HCT116 (cell line): Measurements from ENCODE around the gene SYTL2. TPM values are rescaled to one million over a fixed set of nuclear protein-coding genes. Genes with fewer than 3 reads are reported as not detected.
A peak's percentile ranks its signal among the peaks of the same experiment; 100 is the strongest.

Source experiments
- ATAC-seq: fragments of 200-7000 bp; cut with Tn5 transposase; 2 replicates; pipeline ENCODE4 v1.9.1; 2020; ENCODE audit warnings: mild to moderate bottlenecking, moderate library complexity
- BruUV-seq: library from RNA; stranded (reverse); fragments of 400-500 nt; replicated peaks from 2 replicates; lab custom pipeline; 2021; lab: Mats Ljungman, UMichigan
- CTCF ChIA-PET: fragments of 300-600 bp; sonication (Branson Sonifier 250); formaldehyde crosslinking; loops from one replicate; lab custom pipeline; 2021; ENCODE audit warnings: antibody characterized with exemption; lab: Charles Lee
- POLR2A ChIA-PET: fragments of 300-600, 350-600 bp; sonication (Branson Sonifier 250); formaldehyde crosslinking; loops from one replicate; lab custom pipeline; 2021; ENCODE audit warnings: antibody characterized with exemption; lab: Charles Lee
- RAD21 ChIA-PET, 2 experiments: fragments of 300-600 bp; sonication (Branson Sonifier 250); formaldehyde crosslinking; loops; one replicate each; lab custom pipeline; 2023; ENCODE audit warnings: low total read pairs in 2 of 2; ENCODE audit not compliant: uncharacterized antibody in 2 of 2, unreplicated experiment in 2 of 2, low non-redundant PET in 1 of 2; lab: Charles Lee
- DNase-seq: peaks from one replicate; pipeline ENCODE4 v3.0.0-alpha.2; 2010; ENCODE audit warnings: low read depth, low spot score
- H2AFZ ChIP-seq: fragments of 200-600 bp; shearing (Covaris generic), sonication (generic); 2 replicates; pipeline ENCODE4 v1.6.1; 2017; ENCODE audit warnings: low read depth, mixed run types, mixed read lengths, antibody characterized with exemption, low read length; ENCODE audit not compliant: poor library complexity, severe bottlenecking
- H3K27ac ChIP-seq: 2 replicates; pipeline ENCODE4 v1.5.1; 2012; ENCODE audit warnings: low read depth, low read length
- H3K27me3 ChIP-seq: fragments of 200-600 bp; sonication (generic); 2 replicates; pipeline ENCODE4 v1.6.1; 2016; ENCODE audit warnings: mixed run types, low read length, mixed read lengths; ENCODE audit not compliant: insufficient read depth
- H3K36me3 ChIP-seq, 2 experiments: fragments of 200-500 bp in 1 of 2; fragments of 200-600 bp in 1 of 2; sonication (Bioruptor generic) in 1 of 2; sonication (generic) in 1 of 2; 2 replicates each; pipeline versions ENCODE4 v1.5.1 to v1.6.1; 2014 to 2016; ENCODE audit warnings: low read length in 2 of 2, inconsistent platforms in 1 of 2, mixed read lengths in 1 of 2, mixed run types in 1 of 2; ENCODE audit not compliant: insufficient read depth in 2 of 2, control insufficient read depth in 1 of 2
- H3K4me1 ChIP-seq, 2 experiments: fragments of 200-600 bp in 1 of 2; sonication (generic) in 1 of 2; 2 replicates each; pipeline versions ENCODE4 v1.5.1 to v1.6.1; 2012 to 2017; ENCODE audit warnings: low read length in 2 of 2, inconsistent platforms in 1 of 2, mild to moderate bottlenecking in 1 of 2, mixed read lengths in 1 of 2, mixed run types in 1 of 2, moderate library complexity in 1 of 2; ENCODE audit not compliant: insufficient read depth in 2 of 2, control insufficient read depth in 1 of 2
- H3K4me2 ChIP-seq: fragments of 200-600 bp; sonication (generic); 2 replicates; pipeline ENCODE4 v1.6.1; 2017; ENCODE audit warnings: mixed run types, low read length, mixed read lengths
- H3K4me3 ChIP-seq, 2 experiments: fragments of 200-600 bp in 1 of 2; sonication (generic) in 1 of 2; replicated peaks in 1 of 2; 2 replicates each; pipeline ENCODE4 v1.5.1; 2011 to 2016; ENCODE audit warnings: low read length in 2 of 2, control low read depth in 1 of 2, low read depth in 1 of 2, mild to moderate bottlenecking in 1 of 2, mixed read lengths in 1 of 2, mixed run types in 1 of 2
- H3K79me2 ChIP-seq: fragments of 200-600 bp; sonication (generic); 2 replicates; pipeline ENCODE4 v1.6.1; 2017; ENCODE audit warnings: mild to moderate bottlenecking, mixed run types, low read length, moderate library complexity, mixed read lengths; ENCODE audit not compliant: insufficient read depth
- H3K9ac ChIP-seq: fragments of 200-600 bp; sonication (generic); 2 replicates; pipeline ENCODE4 v1.6.1; 2016; ENCODE audit warnings: low read length, mixed read lengths
- H3K9me2 ChIP-seq: fragments of 200-600 bp; sonication (generic), shearing (Covaris generic); 2 replicates; pipeline ENCODE4 v1.6.1; 2017; ENCODE audit warnings: mixed run types, mild to moderate bottlenecking, moderate library complexity; ENCODE audit not compliant: insufficient read depth
- H3K9me3 ChIP-seq, 2 experiments: fragments of 200-500 bp in 1 of 2; fragments of 200-600 bp in 1 of 2; sonication (Bioruptor generic) in 1 of 2; sonication (generic) in 1 of 2; 2 replicates each; pipeline ENCODE4 v1.6.1; 2014 to 2017; ENCODE audit warnings: low read length in 2 of 2, mixed read lengths in 2 of 2, inconsistent platforms in 1 of 2, low read depth in 1 of 2, mild to moderate bottlenecking in 1 of 2, mixed run types in 1 of 2, moderate library complexity in 1 of 2; ENCODE audit not compliant: control insufficient read depth in 1 of 2, insufficient read depth in 1 of 2
- H4K20me1 ChIP-seq: fragments of 200-600 bp; sonication (generic), shearing (Covaris generic); 2 replicates; pipeline ENCODE4 v1.6.1; 2017; ENCODE audit warnings: mixed run types, mild to moderate bottlenecking, moderate library complexity; ENCODE audit not compliant: insufficient read depth
- CEBPB ChIP-seq: IDR thresholded peaks from 2 replicates; pipeline ENCODE4 v1.6.1; 2012; ENCODE audit warnings: low read depth
- EZH2 ChIP-seq: fragments of 200-600 bp; sonication (generic); IDR thresholded peaks from 2 replicates; pipeline ENCODE4 v1.6.1; 2017; ENCODE audit warnings: antibody characterized with exemption, mixed run types
- MAX ChIP-seq: IDR thresholded peaks from 2 replicates; pipeline ENCODE4 v1.6.1; 2012
- POLR2A ChIP-seq: IDR thresholded peaks from 2 replicates; pipeline ENCODE4 v1.7.0; 2011; ENCODE audit warnings: borderline replicate concordance; ENCODE audit not compliant: insufficient read depth, insufficient read length; ENCODE audit errors: extremely low read depth
- REST ChIP-seq: IDR thresholded peaks from 2 replicates; pipeline ENCODE4 v1.6.1; 2012; ENCODE audit warnings: low read depth
- SIN3A ChIP-seq: IDR thresholded peaks from 2 replicates; pipeline ENCODE4 v1.6.1; 2012; ENCODE audit warnings: low read depth
- SP1 ChIP-seq: IDR thresholded peaks from 2 replicates; pipeline ENCODE4 v1.6.1; 2012; ENCODE audit warnings: low read depth
- TCF7L2 ChIP-seq: IDR thresholded peaks from 2 replicates; pipeline ENCODE4 v1.7.0; 2011; ENCODE audit warnings: borderline replicate concordance, inconsistent platforms; ENCODE audit not compliant: insufficient read depth, insufficient read length; ENCODE audit errors: extremely low read depth
- ZFX ChIP-seq: fragments of 450-650 bp; IDR thresholded peaks from 2 replicates; pipeline ENCODE4 v1.6.1; 2017
- ZNF274 ChIP-seq: fragments of 200-500 bp; sonication (Bioruptor generic); IDR thresholded peaks from 2 replicates; pipeline ENCODE4 v1.6.1; 2014; ENCODE audit warnings: mild to moderate bottlenecking, low read depth, low read length, inconsistent platforms
- intact Hi-C: fragments of 100-400 bp; cut with micrococcal nuclease; formaldehyde crosslinking; loops from 2 replicates; pipeline ENCODE4 v1.10.0; 2022
- total RNA-seq: library from RNA; stranded (reverse); gene quantifications from one replicate; pipeline ENCODE4 v1.2.1, GENCODE V29; 2021; ENCODE audit not compliant: unreplicated experiment
- TF ChIP-seq, protein P1 (sequence below): IDR thresholded peaks from 2 replicates; pipeline ENCODE4 v1.6.1; 2011; ENCODE audit warnings: mild to moderate bottlenecking, low read length, moderate library complexity; ENCODE audit not compliant: insufficient replicate concordance; ENCODE audit errors: extremely low read depth

The SYTL2 gene
- total RNA-seq, 1 experiment from 2014 or later = 12.6 TPM

DNA sequence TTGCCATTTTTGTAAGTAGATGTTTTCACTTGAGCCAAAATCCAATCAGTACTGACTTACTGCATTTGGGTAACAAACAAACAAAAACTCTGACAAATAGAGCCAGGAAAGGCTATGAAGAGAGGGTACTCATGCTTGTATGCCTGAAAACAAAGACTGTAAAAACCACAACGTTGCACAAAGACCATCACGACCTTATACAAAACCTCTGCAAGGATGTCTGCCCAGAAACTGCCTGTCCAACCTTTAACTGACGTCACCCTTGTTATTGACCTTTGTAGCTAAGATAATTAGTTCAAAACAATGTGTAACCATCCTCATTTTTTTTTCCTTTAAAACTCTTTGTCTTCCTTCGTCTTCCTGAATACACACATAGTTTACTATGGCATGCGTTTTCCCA lies 145.2 kb downstream of the SYTL2 start:
- no peaks in the 10 kb centered on the region for H3K27me3 ChIP-seq
- peak overlapping the region; percentile 88 for H3K4me2 ChIP-seq
- H4K20me1 ChIP-seq = peaks cover 25% of the 10 kb centered on the region; the same call in 1 of the 2 replicates
- H3K9ac ChIP-seq = peak overlapping the region; percentile 96
- H3K79me2 ChIP-seq = peaks cover 42% of the 10 kb centered on the region
- DNase-seq (no peak), ATAC-seq (no peak)
- no peak overlapping the region for H3K4me3 ChIP-seq
- peak overlapping the region; percentile 90 for H2AFZ ChIP-seq
- ChIA-PET RAD21 (no interaction called here), CTCF (no interaction called here), POLR2A (interaction anchor here (1.2 kb wide), 1 partner anchor 17 kb away, joined by 3 read pairs; no protein-coding TSS in a partner anchor)
- BruUV-seq = no TSS peak
- H3K4me1 ChIP-seq = peaks cover 6 to 23% of the 10 kb centered on the region in 2 experiments; a peak in 3 of 4 replicates
- H3K9me3 ChIP-seq = no peaks in the 10 kb centered on the region
- H3K9me2 ChIP-seq = no peaks in the 10 kb centered on the region
- peak; percentile 2; the same call in 1 of the 2 replicates for TF ChIP-seq CEBPB
- no peak for TF ChIP-seq MAX
- peaks cover 12 to 15% of the 10 kb centered on the region in 2 experiments for H3K36me3 ChIP-seq
- H3K27ac ChIP-seq = no peak overlapping the region
- intact Hi-C loops = loop anchor here (2.0 kb wide), 2 partner anchors 37 to 161 kb away; partner anchors contain the start of gene TMEM126B

DNA sequence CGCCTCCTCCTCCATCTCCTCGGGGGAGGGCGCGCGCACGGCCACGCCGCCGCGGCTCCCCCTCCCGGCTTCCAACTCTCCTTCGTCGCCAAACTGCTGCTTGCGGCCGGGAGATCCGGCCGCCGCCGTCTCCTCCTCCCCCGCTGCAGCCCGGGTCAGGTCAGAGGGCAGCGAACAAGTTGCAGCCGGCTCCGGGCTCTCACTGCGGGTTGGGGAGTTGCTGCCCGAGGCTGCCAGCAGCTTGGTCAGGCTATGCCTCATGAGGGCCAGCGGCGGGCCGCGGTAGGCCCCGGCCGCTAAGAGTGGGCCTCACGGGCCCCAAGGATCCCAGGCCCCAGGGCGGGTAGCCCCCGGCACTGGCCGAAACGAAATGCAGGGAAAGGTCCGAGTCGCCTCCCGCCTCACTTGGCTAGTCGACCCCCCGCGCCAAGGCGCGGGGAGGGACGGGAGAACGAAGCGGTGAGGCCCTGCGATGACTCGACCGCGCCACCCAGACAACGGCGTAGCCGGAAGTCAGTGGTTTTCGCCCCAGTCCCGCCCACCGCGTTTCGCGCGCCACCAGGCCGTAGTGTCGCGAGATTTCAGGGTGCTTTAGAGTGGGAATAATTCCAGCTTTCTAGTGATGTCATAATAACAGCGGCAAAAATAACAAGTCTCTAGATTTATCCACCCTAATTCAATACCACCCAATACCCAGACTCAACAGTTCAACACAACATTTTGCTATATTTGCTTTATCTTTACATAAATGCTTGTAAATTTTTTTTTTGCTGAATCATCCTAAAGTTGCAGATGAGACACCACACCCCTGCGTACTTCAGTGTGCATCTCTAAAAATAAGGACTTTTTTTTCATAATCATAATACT lies 146.1 kb downstream of the SYTL2 start, which contains the start of gene CREBZF:
Gene CREBZF (minus strand): TSS at position 515 of the 867 bp plus-strand sequence. CDS start 254 bp downstream, at position 261.
- Histone ChIP-seq H3K4me1 (peaks cover 6 to 23% of the 10 kb centered on the region in 2 experiments; a peak in 3 of 4 replicates), H3K4me3 (peak within 1 kb of the TSS; percentile 82 to 91), H3K36me3 (peaks cover 21 to 24% of the 10 kb centered on the region in 2 experiments), H3K9ac (peak within 1 kb of the TSS; percentile 96), H3K9me2 (no peaks in the 10 kb centered on the region), H3K4me2 (peak within 1 kb of the TSS; percentile 88), H2AFZ (peak within 1 kb of the TSS; percentile 90), H4K20me1 (peaks cover 34% of the 10 kb centered on the region; the same call in 1 of the 2 replicates), H3K9me3 (no peaks in the 10 kb centered on the region), H3K27ac (peak within 1 kb of the TSS; percentile 94), H3K79me2 (peaks cover 51% of the 10 kb centered on the region), H3K27me3 (no peaks in the 10 kb centered on the region)
- RAD21 ChIA-PET = no interaction called here
- no TSS peak for BruUV-seq
- intact Hi-C loops = loop anchor here (2.0 kb wide), 2 partner anchors 36 to 162 kb away; partner anchors contain the start of gene TMEM126B
- DNase-seq (peak; percentile 87), ATAC-seq (peak; percentile 92)
- CTCF ChIA-PET = no interaction called here
- POLR2A ChIA-PET = interaction anchor here (0.8 to 2.5 kb wide), 5 partner anchors 9 to 37 kb away, joined by 3 to 9 read pairs (median 3); partner anchors contain the start of genes DLG2 and TMEM126A
- TF ChIP-seq ZNF274 (no peak), EZH2 (no peak), REST (no peak), SIN3A (no peak; the same call in 1 of the 2 replicates), SP1 (peak; percentile 55), POLR2A (no peak), TCF7L2 (peak; percentile 4), ZFX (peak; percentile 99)
- TF ChIP-seq, protein P1, sequence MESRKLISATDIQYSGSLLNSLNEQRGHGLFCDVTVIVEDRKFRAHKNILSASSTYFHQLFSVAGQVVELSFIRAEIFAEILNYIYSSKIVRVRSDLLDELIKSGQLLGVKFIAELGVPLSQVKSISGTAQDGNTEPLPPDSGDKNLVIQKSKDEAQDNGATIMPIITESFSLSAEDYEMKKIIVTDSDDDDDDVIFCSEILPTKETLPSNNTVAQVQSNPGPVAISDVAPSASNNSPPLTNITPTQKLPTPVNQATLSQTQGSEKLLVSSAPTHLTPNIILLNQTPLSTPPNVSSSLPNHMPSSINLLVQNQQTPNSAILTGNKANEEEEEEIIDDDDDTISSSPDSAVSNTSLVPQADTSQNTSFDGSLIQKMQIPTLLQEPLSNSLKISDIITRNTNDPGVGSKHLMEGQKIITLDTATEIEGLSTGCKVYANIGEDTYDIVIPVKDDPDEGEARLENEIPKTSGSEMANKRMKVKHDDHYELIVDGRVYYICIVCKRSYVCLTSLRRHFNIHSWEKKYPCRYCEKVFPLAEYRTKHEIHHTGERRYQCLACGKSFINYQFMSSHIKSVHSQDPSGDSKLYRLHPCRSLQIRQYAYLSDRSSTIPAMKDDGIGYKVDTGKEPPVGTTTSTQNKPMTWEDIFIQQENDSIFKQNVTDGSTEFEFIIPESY = peak; percentile 96
